Neural progenitor cell (in vitro differentiated cells): Measurements from ENCODE around the gene ADAM22.

Experiments used
- EZH2 ChIP-seq: fragments of 200-600 bp; sonication (generic); IDR thresholded peaks from 2 replicates; pipeline ENCODE4 v1.6.1; 2017; ENCODE audit warnings: antibody characterized with exemption, mild to moderate bottlenecking, moderate library complexity
- EZH2phosphoT487 ChIP-seq: fragments of 200-600 bp; sonication (generic); IDR thresholded peaks from 2 replicates; pipeline ENCODE4 v1.6.1; 2017; ENCODE audit warnings: antibody characterized with exemption

GRCh38 chr7:88083883-88084282 lies 149.8 kb downstream of the ADAM22 start:
- TF ChIP-seq EZH2 = no peak
- no peak for TF ChIP-seq EZH2phosphoT487
